HG02885 (cell line): ENCODE measurements around the gene IZUMO4.
A peak's percentile ranks its signal among the peaks of the same experiment; 100 is the strongest.

Experiments used
- ATAC-seq: cut with Tn5 transposase; IDR thresholded peaks from one replicate; pipeline ENCODE4 v1.9.1; 2021; ENCODE audit warnings: mild to moderate bottlenecking; ENCODE audit not compliant: unreplicated experiment, poor library complexity

IZUMO4 gene, protein sequence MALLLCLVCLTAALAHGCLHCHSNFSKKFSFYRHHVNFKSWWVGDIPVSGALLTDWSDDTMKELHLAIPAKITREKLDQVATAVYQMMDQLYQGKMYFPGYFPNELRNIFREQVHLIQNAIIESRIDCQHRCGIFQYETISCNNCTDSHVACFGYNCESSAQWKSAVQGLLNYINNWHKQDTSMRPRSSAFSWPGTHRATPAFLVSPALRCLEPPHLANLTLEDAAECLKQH

DNA sequence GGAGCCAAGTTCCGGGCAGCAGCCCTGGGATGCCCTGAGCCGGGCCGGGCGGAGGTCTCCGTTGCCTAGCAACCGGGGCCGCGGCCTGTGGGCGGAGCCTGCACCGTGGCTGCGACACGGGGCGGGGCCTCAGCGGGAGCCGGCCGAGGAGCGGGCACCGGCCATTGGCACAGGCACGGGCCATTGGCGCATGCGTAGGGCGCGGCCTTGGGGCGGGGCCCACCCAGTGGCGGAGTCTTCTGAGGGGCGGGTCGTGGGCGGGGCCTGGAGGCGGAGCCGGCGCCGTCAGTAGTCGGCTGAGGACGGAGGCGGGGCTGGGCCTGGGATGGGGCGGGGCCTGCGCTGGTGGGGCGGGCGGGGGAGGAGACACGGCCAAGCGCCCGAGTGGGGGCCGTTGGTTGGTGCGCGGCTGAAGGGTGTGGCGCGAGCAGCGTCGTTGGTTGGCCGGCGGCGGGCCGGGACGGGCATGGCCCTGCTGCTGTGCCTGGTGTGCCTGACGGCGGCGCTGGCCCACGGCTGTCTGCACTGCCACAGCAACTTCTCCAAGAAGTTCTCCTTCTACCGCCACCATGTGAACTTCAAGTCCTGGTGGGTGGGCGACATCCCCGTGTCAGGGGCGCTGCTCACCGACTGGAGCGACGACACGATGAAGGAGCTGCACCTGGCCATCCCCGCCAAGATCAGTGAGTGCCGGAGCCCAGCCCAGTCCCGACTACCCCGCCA is at the start of gene IZUMO4:
Gene IZUMO4 (plus strand): TSS at position 436 of the 723 bp plus-strand sequence. CDS start 31 bp downstream, at position 467.
- peak; percentile 79 for ATAC-seq

DNA sequence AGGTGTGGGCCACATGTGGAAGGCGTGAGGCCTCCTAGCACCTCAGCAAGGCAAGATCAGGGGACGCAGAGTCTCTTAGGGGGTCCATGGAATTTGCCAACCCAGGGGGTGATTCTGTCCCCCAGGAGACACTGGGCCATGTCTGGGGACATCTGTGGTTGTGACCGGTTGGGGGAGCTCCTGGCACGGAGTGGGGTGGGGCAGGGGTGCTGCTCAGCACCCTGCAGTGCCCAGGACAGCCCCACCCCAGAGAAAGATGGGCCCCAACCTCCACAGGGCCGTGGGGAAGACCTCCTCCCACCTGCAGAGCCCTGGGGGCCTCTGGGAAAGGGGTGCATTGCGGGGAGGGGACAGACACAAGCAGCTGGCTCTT is 49.7 kb upstream of the IZUMO4 start:
- ATAC-seq = no peak

DNA sequence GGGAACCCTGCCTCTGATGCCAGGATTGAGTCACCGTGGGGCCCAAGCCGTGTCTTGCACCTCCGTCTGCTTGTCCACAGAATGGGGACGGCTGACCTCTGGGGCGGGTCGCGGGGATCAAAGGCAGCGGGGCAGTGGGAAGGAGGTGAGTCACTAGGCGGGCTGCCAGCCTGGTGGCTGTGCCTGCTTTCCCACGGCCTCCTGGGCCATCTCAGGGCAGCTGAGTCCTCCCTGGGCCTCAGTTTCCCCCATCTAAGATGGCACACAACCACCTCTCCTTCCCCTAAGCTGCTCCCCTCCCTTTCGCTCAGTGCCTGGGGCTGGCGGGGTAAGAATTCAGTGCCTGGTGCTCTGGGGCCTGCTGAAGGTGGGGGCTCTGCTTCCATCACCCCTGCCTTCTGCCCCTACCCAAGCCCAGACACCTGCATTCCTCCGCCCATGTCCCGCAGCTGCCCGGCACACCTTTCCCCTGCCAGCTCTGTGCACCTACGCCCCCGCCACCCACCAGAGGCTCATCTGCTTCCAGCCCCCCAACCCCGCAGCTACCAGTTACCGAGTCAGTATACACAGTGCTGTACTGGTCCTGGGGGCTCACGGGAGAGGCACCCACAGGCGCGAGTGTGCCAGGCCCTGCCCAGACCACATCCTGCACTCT is 49.1 kb upstream of the IZUMO4 start:
- no peak for ATAC-seq

DNA sequence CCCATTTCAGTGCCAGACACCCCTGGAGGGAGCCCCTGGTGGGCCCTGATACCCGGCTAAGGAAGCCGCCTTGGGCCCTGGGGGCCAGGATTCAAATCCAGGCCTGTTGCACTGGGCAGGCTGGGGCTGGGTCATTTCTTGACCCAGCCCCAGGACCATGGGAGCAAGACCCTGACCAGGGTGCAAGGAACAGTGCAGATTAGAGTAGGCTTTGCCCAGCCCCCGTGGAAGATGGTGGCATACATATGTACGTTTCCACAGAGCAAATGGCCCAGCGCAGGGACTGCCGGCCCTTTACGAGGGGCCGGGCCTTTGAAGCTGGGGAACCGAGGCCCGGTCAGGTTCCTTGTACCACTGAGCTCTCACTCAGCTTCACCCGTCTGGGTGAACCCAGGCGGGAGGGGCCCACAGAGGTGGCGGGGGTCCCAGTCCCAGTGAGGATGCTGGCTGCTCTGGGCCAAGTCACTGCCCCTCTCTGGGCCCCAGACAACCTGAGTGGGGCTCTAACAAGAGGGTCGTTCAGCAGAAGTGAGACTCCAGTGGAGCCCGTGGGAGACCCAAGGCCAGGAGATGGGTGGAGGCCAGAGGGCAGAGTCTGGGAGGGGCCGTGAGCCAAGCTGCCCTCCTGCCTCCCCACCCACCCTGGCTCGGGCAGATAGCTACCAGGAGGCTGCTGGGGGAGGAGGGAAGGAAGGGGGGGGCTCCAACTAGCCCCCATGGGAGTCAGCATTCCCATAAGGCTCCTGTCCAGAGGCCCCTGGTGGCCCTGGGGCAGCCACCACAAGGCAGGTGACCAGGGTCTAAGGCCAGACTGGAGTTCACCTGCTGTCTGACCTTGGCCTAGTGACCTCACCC is 48.4 kb upstream of the IZUMO4 start:
- no peak for ATAC-seq

DNA sequence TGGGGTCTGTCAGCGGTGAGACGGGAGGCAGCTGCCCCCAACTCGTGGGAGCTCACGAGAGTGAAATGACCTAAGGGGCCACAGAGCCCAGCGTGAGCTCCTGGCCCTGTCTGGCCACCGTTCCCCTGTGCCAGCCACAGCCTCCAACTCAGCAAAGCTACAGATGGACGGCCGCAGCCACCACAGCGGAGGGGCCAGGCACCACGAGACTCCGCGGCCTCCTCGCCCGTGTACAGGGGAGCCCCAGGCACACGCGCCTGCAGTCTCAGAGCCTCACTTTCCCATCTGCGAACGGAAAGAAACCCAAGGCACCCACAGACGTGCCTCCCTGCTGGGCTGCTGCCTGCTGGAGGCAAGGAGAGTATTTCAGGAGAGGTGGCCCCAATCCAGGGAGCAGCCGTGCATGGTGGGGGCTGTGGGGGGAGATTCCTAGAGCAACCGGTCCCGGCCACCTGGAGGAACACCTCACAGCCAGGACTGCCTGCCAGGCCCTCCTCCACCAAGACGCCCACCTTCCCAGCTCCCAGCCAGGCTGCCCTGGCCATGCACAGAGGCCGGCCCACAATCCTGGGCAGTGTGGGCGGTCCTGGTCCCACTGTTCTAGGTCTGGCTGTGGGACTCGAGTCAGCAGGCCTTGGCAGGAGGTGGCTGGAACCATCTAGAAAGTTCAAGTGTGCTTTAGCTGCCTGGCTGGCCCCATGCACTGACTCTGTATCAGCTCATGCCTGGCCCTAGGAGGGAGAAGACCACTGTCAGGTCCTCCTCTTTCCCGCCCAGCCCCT is 47.6 kb upstream of the IZUMO4 start:
- no peak for ATAC-seq

DNA sequence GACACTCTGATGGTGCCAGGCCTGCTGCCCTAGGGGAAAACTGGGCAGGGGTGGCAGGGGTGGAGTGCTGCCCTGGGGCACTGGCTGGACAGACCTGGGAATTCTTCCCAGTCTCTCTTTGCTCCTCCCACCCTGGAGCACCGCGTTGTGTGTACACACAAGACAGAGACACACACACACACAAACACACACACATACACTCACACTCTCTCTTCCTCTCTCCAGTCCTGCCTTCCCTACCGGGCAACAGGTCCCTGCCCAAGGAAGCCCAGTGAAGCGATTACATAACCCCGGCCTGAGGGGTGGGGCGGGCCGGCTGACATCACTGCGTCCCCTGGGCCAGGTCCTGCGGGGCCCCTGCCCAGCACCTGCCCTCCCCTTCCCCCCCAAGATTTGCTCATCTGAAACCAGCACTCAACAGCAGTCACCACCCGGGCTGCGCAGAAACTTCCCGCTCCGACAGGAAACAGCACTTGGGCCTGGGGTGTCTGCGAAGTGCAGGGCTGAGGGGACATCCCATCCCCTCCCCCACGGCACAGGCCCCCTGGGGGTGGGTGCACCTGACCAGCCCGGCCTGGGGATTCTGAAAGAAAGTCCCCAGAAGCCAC is 46.9 kb upstream of the IZUMO4 start:
- peak; percentile 10 for ATAC-seq

DNA sequence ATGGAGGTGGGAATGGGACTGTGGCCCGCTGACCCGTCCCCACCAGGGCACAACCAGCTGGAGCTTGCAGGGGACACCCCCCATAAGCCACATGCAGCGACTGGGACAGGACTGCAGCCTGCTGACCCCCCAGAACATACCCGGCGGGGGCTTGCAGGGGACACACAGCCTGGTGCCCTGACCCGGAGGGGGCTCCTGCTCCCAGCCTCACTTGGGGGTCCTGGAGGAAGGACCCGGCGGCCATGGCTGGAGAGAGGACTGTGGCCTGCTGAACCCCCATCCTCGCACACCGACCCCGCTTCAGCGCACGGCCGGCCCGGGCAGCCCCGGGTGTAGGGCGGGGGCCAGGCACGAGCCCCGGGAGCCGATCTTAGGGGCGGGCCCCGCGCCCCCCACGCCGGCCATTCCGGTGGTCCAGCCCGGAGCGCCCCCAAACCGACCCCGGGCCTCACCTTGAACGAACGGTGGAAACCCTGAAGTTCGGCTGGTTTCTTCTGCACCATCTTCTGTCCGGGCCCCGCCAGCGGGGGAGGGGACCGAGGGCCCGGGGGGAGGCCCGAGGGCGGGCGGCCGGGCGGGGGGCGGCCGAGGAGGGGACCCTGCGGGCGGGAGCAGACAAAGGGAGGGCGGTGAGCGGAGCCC is 46.2 kb upstream of the IZUMO4 start:
- peak; percentile 7 for ATAC-seq

DNA sequence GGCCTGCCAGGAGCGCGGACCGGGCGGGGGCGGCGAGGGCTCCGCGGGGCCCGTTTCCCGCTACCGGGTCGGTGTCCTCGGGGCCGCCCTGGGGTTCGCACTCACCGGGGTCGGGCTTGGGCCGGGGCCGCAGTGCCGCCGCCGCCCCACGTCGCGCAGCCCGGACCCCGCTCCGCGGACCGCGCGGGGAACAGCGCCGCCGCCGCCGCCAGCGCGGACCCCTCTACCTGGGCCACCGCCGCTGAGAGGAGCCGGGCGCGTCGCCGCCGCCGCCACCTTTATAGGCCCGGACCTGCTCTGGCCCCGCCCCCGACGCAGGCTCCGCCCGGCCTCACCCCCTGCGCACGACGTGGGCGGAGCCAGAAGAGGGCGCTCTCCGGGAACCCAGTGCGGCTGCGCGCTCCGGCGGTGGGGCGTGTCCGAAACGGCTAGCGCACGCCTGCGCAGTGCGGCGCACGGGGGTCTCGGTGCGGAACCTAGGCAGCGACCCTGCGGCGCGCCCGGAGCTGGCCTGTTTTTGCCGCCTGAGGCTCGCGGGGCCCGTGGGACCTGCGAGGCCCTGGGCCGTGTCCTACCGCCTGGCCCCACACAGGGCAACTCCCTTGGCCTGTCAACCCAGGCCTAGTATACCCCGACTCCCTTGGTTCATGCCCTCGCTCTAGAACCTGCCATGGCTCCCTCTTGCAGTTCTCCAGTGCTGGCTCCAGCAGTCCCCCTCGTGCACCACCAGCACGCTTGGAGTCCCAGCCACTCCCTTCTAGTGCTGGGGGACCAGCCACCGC is 45.5 kb upstream of the IZUMO4 start, which contains the start of gene MKNK2:
Gene MKNK2 (minus strand): TSS at position 254 of the 782 bp plus-strand sequence. CDS start 393 bp downstream, outside the sequence.
- ATAC-seq = peak; percentile 67

DNA sequence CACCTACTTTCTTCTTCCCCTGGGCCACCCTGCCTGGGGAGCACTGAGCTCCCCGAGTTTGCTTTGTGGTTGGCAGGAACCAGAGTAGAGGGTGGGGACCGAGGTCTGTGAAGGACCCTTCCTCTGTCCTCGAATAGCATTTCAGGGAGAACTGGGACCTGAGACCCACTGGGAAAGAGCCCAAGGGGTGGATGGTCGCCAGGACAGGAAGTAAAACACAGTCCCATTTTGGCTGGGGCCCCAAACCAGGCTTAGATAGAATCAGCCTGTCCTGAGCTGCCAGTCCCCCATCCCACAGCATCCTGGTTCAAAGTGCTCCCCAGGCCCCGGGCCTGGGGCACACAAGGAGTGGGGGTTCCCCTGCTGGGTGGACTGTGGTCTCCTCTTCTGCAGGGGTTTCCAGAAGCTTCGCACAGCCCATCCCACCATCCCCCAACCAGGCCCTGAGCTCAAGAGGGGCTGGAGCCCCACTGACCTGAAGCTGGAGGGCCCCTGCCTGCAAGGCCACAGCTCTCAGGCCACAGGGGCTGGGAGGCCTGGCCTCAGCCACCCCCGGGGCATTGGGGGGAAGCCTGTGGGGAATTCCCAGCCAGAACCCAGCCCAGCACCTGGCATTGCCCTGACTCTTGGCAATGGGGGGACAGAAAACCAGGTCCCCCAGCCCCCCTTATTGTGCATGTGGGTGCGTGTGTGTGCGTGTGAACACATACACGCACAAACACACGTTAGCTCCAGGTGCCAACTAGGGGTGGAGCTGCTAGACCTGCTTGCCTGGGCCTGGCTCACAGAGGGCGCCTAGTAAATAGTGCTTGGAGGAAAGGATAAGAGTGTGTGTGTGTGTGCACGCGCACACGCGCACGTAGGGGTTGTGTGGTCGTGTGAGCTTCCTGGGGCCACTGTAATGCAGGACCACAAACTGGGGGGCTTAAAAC is 44.7 kb upstream of the IZUMO4 start:
- ATAC-seq = no peak

DNA sequence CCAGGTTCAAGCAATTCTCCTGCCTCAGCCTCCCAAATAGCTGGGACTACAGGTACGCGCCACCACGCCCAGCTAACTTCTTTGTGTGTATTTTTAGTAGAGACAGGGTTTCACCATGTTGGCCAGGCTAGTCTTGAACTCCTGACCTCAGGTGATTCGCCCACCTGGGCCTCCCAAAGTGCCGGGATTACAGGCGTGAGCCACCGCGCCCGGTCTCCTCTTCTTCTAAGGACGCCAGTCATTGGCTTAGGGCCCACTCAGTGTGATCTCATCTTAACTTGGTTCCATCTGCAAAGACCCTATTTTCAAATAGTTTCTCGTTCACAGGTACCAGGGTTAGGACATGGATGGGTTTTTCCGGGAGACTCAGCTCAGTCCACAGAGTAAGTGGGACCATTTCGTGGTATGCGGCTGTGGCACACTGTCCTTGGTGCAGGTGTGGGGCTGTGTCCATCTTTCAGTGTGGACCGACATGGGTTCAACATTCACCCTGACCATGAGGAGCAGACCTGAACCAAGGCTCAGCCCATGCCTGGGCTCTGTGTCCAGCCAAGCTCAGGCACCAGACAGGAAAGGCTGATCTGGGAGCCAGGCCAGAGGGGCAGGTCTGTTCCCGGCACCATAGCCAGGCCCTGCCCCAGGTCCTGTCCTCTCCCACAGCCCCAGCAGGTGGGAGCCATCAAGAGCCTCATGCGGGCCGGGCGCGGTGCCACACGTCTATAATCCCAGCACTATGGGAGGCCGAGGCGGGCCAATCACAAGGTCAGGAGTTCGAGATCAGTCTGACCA is 42.9 kb upstream of the IZUMO4 start:
- ATAC-seq = no peak

DNA sequence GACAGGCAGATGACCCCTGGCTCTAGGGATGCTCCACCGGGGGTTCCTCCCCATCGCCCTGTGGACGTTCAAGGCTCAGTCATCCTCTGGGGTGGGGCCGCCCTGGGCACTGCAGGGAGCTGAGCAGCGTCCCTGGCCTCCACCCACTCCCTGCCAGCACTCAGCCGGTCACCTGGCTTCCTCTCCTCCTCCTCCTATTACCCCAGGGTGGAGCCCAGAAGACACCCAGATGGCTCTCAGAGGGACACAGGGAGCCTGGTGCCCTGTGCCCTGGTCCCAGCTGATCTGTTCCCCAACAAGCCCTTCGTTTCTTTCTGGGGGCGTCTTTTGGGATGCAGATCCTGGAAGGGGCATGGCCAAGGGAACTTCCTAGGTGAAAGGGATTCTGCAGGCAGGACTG is 42.0 kb upstream of the IZUMO4 start:
- ATAC-seq = no peak

DNA sequence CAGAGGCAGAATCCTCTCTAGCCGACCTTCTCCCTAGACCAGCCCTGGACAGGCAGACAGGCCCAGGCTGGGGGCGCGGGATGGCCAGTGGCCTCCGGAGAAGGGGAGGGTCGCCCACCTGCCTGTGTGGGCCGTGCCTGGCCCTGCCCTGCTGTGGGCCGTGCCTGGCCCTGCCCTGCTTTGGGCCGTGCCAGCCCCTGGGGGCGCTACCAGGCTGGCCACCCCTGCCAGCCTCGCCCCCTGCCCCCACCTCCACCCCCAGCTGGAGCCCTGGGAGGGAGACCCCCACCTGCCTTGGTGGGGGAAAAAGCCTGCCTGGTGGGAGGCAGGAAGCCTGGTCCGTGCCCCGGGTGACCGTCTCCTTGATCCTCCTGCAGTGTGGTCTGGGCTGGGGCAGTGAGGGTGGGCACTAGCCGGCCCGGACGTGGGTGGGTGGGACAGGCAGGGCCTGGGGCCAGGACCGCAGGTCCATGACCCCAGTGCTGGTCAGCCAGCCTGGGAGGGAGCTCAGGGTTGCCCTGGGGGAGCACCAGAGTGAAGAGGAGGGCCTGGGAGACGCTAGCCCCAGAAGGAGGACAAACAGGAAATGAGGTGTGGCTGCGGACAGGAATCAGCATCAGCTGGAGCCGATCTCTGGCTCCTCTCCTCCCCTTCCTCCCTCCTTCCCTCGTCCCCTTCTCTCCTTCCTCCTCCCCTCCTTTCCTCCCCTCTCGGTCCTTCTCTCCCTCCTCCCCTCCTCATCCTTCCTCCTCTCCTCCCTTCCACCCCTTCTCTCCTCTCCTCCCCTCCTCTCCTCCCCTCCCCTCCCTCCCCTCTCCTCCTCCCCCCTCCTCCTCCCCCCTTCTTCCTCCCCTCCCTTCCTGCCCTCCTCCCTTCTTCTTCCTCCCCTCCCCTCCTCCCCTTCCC is 40.5 kb upstream of the IZUMO4 start:
- no peak for ATAC-seq

DNA sequence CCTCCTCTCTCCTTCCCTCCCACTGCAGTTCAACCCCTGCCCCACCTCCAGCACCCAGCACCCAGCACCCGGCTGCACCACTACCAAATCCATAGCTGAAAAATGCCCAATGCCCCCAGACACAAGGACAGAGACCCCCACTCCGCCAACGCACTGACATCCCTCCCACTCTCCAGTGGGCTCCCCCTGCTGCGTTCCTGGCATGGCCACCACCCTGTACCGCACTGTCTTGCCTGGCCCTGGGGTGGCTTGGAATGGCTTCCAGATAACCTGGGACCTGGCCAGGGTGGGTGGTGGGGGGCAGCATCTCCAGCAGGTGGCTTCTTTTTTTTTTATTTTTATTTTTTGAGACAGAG is 39.9 kb upstream of the IZUMO4 start:
- ATAC-seq = no peak

DNA sequence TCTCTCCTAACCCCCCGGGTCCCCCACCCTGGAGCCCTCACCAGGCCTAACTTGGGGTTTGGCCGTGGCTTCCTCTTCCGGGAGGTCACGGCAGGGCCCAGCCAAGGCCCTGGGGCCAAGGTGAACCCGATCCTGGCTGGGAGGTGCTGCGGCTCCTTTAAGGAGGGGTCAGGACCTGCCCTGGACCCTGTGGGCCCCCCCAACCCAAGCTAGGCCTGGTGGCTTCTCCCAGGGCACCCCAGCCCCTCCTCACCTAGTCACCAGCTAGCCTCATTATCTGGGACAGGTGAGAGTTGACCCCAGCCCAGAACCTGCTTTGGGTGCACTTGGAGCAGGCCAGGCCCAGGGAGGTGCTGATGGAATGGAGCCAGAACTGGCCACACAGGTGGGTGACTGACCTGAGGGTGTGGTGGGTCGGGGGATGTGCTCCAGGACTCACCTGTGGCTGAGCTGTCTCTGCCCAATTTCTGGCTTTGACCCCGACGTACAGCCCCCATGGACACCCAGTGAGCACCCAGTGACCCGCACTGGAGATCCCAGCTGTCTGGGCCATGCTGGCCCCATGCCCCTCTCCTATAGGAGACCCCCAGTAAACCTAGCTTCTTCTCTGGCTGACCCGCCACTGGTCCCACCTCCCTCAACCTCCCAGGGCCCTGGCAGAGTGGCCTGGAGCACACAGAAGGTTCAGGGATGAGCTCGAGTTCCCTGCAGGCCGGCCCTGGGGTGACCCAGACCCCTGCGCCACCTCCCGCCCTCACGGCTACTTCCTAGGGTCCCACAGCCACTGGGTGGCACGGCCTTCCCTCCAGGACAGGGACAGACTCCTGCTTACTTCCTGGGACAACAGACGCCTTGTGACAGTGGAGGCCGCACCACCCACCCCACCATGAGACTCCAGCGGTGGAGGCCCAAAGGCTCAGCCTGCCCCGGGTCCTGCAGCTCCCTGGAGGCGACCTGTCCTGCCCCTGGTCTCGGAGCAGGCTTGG is 38.9 kb upstream of the IZUMO4 start:
- ATAC-seq = no peak
